ENCODE measurements around the gene CTBP1.
"Not testable (repeated sequence)": the region's sequence is repeated elsewhere in the genome, so short reads cannot be mapped to it uniquely, and the experiment has no call there.

CTBP1 gene

GRCh38 chr4:1242506-1243450 lies 6.2 kb downstream of the CTBP1 start:
- peak in 10 of 42 donors; percentile 3 to 20 (median 8) for DNase-seq
- intact Hi-C loops (cut with DNase I), result loop anchor here (10.0 kb wide), 1 partner anchor 78 kb away; no protein-coding TSS in a partner anchor

DNA sequence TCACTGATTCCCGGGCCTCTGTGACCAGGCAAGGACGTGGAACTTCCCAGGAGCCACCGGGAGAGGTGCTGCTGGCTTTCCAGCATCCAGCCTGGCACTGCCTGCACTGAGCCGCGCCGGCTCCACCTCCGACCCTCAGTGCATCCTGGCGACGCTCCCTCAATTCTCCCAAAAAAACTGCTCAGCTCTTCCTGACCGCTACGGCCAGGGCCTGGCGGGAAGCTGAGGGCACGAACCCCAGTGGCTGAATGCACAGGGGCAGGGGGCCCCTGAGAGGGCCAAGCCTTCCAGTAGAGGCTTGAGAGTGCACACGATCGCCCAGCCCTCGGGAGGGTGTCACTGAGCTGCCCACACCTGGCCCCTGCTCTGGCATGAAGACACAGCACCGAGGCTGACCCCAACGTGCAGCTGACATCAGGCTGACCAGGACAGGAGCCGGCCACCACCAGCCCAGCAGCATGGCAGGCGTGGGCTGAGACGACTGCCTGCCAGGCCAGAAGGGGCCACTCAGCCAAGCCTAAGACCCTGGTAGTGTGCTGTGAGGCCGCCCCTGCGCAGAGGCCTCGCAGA lies 6.9 kb downstream of the CTBP1 start:
- intact Hi-C loops (cut with DNase I), result loop anchor here (10.0 kb wide), 1 partner anchor 77 kb away; no protein-coding TSS in a partner anchor
- DNase-seq, result peak in 12 of 42 donors; percentile 3 to 37 (median 12)

DNA sequence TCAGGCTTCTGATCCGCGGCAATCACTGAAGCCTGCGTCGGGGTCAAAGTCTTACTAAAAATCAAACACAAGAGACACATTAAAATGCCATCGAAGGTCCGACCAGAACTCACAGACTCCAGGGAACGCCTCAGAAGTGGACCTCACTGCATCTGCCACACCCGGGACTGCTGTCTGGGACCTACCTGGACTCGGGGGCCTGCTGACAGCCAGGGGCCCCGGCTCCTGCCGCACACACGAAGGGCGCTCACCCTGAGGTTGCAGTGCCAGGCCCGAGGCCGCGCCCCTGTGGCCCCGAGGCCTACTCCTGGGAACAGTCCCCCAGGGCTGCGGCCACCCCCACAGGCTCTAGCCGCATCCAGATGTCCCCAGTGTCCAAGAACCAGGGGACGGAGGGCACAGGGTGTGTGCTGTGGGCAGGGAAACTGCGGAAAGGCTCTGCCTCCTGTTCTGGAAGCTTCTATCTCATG lies 7.4 kb downstream of the CTBP1 start:
- intact Hi-C loops (cut with DNase I), result loop anchor here (10.0 kb wide), 1 partner anchor 77 kb away; no protein-coding TSS in a partner anchor
- peak in 5 of 42 donors; percentile 1 to 25 (median 16) for DNase-seq

DNA sequence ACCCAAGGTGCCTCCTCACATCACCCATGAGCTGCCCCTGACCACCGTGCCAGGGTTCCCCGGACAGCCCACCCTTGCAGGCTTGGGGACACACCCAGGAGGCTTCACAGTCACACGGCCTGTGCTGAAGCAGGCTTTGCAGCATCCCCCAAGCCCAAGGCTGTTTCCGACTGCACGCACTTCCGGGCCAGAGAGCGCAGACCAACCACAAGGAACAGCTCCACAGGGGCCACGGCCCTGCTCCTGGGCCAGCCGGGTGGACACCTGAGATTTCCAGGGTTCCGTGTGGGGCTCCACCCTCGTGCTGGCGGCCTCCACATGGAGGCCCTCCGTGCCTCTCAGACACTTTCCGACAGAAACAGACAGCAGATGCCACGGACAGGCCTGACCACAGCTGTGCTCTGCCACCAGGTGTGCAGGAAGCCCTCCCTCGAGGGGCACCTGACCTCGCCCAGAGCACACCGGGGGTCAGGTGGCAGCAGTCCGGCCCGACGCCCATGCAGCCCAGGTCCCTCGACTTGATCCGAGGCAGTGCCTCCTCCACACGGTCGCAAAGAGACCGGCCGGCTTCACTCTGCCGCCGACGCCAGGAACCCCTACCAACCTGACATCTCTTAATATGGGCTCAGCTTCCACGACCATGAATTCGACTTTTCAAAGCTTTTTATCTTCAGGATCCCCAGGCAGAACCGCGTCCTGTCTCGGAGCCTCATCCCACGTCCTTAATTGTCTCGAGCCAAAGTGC lies 8.0 kb downstream of the CTBP1 start:
- intact Hi-C loops (cut with DNase I), result loop anchor here (10.0 kb wide), 1 partner anchor 76 kb away; no protein-coding TSS in a partner anchor
- DNase-seq, result peak in 9 of 42 donors; percentile 3 to 35 (median 8)

DNA sequence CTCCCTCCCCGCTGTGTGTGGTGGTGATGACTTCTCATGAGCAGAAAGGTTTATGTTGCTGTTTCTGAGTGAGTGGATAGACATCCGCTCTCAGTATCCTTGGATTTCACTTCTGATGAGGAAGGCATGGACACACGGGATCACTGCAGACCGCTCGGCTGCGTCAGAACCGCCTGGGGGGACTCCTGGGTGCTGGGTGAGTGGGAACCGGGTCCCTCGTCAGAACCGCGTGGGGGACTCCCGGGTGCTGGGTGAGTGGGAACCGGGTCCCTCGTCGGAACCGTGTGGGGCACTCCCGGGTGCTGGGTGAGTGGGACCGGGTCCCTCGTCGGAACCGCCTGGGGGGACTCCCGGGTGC lies 9.0 kb downstream of the CTBP1 start:
- intact Hi-C loops (cut with DNase I), result loop anchor here (10.0 kb wide), 1 partner anchor 75 kb away; no protein-coding TSS in a partner anchor
- DNase-seq, result peak in 6 of 42 donors; percentile 2 to 27 (median 13)

GRCh38 chr4:1239141-1239949 lies 9.6 kb downstream of the CTBP1 start:
- intact Hi-C loops (cut with DNase I), result no loop called here
- peak in 12 of 42 donors; percentile 3 to 43 (median 16) for DNase-seq

DNA sequence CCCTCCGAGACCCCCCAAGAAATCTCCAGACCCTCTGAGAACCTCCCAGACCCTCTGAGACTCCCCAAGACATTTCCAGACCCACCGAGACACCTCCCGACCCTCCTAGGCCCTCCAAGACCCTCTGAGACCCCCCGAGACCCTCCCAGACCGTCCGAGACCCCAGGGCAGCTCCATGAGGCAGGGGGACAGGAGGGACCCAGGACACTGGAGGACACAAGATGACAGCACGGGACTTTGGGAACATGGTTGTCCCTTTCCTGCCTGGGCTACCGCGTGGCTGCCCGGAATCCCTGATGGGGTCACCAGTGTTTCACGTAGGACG lies 10.3 kb downstream of the CTBP1 start:
- intact Hi-C loops (cut with DNase I), result no loop called here
- DNase-seq, result peak in 7 of 42 donors; percentile 2 to 17 (median 4)

- intact Hi-C loops (cut with DNase I), result no loop called here
- DNase-seq, result peak in 7 of 42 donors; percentile 1 to 34 (median 6)
Observed at GRCh38 chr4:1237981-1238675, 10.8 kb downstream of the CTBP1 start.

DNA sequence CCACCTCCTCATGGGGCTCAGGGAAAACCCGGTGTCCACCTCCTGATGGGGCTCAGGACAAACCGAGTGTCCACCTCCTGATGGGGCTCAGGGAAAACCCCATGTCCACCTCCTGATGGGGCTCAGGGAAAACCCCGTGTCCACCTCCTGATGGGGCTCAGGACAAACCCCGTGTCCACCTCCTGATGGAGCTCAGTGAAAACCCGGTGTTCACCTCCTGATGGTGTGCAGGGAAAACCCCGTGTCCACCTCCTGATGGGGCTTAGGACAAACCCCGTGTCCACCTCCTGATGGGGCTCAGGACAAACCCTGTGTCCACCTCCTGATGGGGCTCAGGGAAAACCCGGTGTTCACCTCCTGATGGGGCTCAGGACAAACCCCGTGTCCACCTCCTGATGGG lies 11.7 kb downstream of the CTBP1 start:
- DNase-seq; intact Hi-C loops (cut with DNase I): not testable (repeated sequence)

- intact Hi-C loops (cut with DNase I), result not testable (repeated sequence)
- DNase-seq, result peak in 2 of 42 donors; percentile 0 to 1
Observed at GRCh38 chr4:1236836-1237235, 12.1 kb downstream of the CTBP1 start.

GRCh38 chr4:1236103-1236641 lies 12.8 kb downstream of the CTBP1 start:
- peak in 2 of 42 donors; percentile 1 to 2 for DNase-seq

GRCh38 chr4:1235381-1236102 lies 13.4 kb downstream of the CTBP1 start:
- intact Hi-C loops (cut with DNase I), result no loop called here
- DNase-seq, result peak in 3 of 42 donors; percentile 5 to 10 (median 7)

More at GRCh38 chr4:1236103-1236641, 12.8 kb downstream of the CTBP1 start:
- intact Hi-C loops (cut with DNase I), result no loop called here

GRCh38 chr4:1234811-1235292 lies 14.1 kb downstream of the CTBP1 start:
- peak in 1 of 42 donors; percentile 4 for DNase-seq

GRCh38 chr4:1234309-1234695 lies 14.6 kb downstream of the CTBP1 start:
- intact Hi-C loops (cut with DNase I), result no loop called here
- no peak for DNase-seq

More at GRCh38 chr4:1234811-1235292, 14.1 kb downstream of the CTBP1 start:
- intact Hi-C loops (cut with DNase I), result no loop called here

DNA sequence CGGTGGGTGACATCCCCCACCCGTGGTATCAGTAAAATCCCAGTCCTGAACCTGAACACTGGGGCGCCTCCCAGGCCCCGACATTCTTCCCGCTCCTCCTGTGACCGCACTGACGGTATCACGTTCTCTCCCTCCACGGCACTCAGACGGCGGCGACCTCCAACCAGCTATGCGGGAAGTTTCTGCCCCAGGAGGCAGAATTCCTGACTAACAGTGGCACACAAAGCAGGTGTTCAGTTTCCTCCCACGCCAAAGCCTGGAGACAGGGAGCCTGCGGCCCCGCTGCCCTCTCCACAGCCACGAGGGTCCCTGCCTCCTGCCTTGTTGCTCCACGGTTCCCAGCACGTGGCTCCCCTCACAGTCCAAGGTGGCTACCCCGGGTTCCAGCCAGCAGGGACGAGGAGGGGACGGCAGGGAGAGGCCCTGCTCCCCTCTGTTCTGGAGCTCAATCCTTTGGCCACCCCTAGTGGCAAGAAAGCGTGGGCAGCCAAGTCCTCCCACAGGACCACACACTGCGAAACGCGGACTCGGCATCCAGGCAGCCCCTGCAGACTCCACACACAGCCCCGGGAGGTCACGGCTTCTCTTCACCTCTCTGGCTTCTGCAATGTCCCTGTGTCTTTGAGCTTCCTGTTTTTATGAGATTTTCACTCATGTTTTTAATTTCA lies 15.2 kb downstream of the CTBP1 start:
- DNase-seq, result peak in 1 of 42 donors; percentile 1
- intact Hi-C loops (cut with DNase I), result no loop called here

Measured in head of caudate nucleus (tissue), 42 donors.